GM19043 (cell line): ENCODE results near the gene CD83.
"Not testable (repeated sequence)": the region's sequence is repeated elsewhere in the genome, so short reads cannot be mapped to it uniquely, and the experiment has no call there.

Source experiments
- ATAC-seq: cut with Tn5 transposase; IDR thresholded peaks from one replicate; pipeline ENCODE4 v1.9.1; 2021; ENCODE audit warnings: low read depth; ENCODE audit not compliant: unreplicated experiment

CD83 gene

DNA sequence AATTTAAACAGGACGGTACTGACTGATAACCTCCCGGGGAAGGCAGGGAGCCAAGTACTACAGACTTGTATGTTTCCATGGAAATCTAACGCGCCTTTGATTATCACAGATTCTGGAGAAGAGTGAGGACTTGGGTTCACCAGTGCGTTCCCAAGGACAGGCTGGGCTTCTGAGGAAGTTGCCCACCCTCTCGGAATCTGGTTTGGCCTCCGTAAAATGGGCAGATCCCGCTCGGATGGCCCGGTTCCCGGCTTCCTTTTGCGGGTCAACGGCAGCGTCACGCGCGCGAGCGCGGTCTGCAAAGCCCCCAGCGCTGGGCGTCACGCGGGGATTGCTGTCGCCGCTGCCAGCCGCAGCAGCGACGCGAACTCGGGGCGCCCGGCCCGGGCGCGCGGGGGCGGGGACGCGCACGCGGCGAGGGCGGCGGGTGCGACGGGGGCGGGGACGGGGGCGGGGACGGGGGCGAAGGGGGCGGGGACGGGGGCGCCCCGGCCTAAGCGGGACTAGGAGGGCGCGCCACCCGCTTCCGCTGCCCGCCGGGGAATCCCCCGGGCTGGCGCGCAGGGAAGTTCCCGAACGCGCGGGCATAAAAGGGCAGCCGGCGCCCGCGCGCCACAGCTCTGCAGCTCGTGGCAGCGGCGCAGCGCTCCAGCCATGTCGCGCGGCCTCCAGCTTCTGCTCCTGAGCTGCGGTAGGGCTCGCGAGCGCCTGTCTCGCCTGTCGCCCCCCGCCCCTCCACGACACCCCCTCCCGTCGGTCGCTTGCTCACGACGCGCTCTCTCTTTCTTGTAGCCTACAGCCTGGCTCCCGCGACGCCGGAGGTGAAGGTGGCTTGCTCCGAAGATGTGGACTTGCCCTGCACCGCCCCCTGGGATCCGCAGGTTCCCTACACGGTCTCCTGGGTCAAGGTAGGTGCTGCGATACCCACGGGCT, at the start of gene CD83:
CD83 (plus strand) TSS at position 615 of the 933 bp plus-strand sequence; CDS start at position 655, 40 bp downstream.
- ATAC-seq: peak; percentile 41

DNA sequence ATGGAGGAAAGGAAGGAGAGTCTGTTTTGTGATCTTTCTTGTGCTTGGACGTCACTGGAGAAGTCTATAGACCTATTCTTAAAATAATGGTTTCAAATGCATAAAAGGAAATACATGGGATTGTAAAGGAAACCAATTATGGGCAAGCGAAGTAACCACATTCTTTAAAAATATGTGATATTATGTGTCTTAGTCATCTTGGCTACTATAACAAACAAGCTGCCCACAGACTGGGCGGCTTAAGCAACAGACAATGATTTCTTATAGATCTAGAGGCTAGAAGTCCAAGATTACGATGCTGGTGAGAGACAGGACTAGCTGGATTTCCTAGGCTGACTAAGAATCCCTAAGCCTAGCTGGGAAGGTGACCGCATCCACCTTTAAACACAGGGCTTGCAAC, 49.4 kb upstream of the CD83 start:
- no peak for ATAC-seq

- no peak for ATAC-seq
These were observed 48.9 kb upstream of the CD83 start for GRCh38 chr6:14068623-14069022.

DNA sequence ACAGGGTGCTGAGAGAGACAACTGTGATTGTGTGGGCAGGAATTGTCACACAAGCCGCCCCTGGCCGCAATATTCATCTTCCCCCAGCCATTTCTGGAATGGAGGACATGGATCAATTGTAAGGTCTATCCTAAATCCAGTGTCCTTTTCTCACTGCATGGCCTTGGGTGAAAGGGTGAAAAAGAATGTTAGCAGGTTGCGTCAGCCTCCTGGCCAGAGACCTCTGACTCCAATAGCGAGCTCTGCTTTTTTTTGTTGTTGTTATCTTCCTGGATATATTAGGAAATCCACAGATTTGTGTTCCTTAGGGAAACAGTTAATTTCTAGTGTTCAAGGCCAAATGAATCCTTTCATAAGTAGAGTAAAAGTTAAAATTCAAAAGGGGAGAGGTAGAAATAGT, 47.1 kb upstream of the CD83 start:
- no peak for ATAC-seq

DNA sequence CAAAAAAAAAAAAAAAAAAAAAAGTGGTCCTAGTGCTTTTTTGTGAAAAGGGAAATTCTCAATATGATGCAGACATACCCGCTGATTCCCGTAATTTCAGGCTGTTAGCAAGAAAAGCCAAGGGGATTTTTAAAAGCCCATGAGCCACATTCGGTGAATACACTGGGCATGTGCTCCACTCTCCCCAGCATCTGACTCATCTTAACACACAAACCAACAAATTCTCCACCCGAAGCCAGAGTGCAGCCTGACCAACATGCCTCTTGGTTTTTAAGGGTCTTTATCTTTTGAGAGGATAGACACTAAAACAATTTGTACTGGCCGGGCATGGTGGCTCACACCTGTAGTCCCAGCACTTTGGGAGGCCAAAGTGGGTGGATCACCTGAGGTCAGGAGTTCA, 45.5 kb upstream of the CD83 start:
- no peak for ATAC-seq

- not testable (repeated sequence) for ATAC-seq
These were observed 43.8 kb upstream of the CD83 start for GRCh38 chr6:14073561-14074354.

DNA sequence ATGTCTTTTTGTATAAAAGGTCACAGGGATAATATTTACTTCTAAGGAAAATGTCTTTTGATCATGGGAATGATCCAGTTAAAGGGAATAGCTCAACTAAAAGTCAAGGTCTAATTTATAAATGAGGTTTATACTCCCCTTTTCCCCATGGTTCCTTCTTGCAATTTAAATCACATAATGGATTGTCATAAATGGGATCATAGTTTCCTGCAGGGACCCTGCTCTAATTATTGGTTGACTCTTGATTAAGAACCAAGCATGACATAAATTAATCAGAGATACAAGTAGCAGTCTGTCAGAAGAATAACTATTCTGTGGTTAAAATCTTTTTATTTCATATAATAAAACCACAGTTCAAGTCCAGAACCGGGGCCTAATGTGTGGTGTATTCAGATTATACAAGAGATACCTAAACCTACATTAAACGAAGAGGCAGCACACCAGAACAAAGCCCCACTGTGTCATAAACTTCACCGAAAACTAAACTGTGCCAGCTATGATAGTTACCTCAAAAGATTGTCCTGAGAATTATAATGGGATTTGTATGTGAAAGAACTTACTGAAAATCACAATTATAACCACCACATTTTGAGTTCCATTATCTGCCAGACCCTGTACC, 43.0 kb upstream of the CD83 start:
- ATAC-seq: no peak

DNA sequence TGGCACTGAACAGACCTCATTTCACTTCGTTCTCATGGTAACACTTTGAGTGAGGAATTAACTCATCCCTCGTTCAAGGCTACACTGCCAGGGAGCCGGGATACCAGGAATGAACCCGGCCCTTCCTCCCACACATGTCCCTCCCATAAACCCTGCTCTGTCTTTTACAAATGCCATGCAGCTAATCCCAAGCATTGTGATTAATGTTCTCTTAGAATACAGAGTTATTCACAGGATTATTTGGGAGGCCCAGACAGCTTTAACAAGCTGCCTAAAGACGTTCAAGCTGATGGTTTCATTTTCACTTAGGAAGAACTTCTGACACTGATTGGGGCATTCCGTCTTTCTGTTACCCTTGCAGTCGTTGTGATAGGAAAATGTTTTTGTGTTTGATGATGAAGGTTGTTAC, 42.5 kb upstream of the CD83 start:
- peak; percentile 65 for ATAC-seq

- ATAC-seq: no peak
These were observed 40.2 kb upstream of the CD83 start for GRCh38 chr6:14077193-14077867.

DNA sequence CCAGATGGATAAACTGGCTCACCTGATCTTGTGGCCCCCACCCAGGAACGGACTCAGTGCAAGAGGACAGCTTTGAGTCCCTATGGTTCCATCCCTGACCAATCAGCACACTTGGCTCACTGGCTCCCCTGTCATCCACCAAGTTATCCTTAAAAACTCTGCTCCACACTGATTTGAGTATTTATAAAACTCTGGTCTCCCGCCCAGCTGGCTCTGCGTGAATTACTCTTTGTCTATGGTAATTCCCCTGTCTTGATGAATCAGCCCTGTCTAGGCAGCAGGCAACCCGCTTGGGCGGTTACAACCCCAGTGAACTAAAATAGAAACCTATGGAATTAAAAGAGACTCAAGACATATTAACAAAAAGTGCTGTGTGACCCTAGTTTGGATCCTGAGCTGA, 38.1 kb upstream of the CD83 start:
- ATAC-seq: no peak

DNA sequence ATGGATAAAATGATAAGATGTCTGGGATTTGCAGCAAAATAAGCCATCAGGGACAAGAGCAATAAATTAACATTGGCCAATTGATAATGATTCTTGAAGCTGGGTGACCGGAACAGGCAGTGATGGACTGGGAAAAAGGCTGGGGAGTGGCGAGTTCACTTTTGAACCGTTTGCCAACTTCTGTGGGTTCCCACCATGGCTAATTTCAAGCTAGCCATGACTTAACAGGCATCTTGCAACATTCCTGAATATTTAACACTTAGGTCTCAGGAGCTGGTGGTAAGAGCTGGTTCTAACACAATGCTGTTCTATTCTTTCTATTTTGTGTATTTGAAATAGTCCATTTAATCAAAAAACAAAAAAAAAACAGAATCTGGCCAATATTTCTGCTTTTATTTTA, 37.6 kb upstream of the CD83 start:
- ATAC-seq: no peak

- ATAC-seq: no peak
These were observed 36.4 kb upstream of the CD83 start for GRCh38 chr6:14081126-14081525.

DNA sequence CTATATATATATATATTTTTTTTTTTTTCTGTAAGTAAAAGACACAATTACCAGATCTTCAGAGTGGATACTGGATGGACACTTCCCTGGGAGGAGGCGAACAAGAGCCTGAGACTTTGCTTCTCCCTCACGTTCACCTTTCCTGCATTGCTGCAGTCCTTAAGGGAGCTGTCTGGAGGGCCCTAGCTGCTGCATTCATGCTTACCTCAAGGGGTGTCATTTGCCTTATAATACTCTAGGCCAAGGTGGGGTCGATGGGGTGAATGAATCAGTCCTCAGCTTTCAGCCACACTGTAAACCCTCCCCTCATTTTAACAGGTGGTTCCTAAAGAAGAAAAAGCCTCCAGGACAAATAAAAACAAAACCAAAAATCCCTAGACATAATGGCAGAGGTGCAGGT, 34.8 kb upstream of the CD83 start:
- ATAC-seq: no peak

GRCh38 chr6:14083262-14083661, 34.3 kb upstream of the CD83 start:
- ATAC-seq: no peak

DNA sequence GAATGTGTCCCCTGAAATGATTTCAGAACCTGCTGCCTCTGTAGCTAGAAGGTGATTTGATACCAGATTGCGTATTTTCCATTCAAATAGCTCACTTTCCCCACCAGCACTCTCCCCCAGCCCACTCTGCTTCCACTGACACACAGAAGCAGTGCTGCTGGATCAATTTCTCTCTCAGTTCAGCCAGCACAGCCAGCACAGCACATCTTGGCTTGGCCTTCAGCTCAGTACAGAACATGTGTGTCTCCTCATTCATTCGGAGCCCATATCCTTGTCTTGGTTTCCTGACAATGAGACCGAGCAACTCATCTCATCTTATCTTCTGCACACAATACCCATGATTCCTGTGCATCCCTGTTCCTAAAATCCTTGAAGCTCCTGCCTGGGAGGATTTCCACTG, 33.8 kb upstream of the CD83 start:
- ATAC-seq: no peak

DNA sequence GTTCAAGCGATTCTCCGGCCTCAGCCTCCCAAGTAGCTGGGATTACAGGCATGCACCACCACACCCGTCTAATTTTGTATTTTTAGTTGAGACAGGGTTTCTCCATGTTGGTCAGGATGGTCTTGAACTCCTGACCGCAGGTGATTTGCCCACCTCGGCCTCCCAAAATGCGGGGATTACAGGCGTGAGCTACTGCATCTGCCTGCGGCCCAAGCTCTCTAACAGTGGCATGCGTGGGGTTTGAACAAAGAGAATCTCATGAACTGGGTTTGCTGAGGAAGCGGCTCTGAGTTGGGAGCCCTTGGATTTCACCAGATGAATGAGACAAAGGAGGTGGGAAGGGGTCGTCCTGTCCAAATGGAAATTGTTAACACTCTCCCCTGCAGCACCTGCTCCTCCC, 33.2 kb upstream of the CD83 start:
- ATAC-seq: no peak

GRCh38 chr6:14085176-14085787, 32.3 kb upstream of the CD83 start:
- ATAC-seq: no peak

- no peak for ATAC-seq
These were observed 30.9 kb upstream of the CD83 start for GRCh38 chr6:14086701-14087100.

GRCh38 chr6:14088600-14089192, 28.9 kb upstream of the CD83 start:
- peak; percentile 53 for ATAC-seq

- no peak for ATAC-seq
These were observed 28.3 kb upstream of the CD83 start for GRCh38 chr6:14089224-14089623.
